SK-N-SH treated with all-trans-retinoic acid at 6 μM for 48 hours (cell line): ENCODE data around the gene SREK1.

Source experiments
- ATAC-seq: fragments of 200-7000 bp; cut with Tn5 transposase; 3 replicates; pipeline ENCODE4 v1.9.1; 2020; ENCODE audit warnings: mild to moderate bottlenecking, moderate library complexity
- ARNTL ChIP-seq: fragments of 450-650 bp; formaldehyde crosslinking; IDR thresholded peaks from 2 replicates; pipeline ENCODE4 v1.5.0; 2020; ENCODE audit warnings: low read depth, mild to moderate bottlenecking, moderate library complexity, borderline replicate concordance
- BACH2 ChIP-seq: fragments of 250-450 bp; sonication (Bioruptor Pico); IDR thresholded peaks from 2 replicates; pipeline ENCODE4 v1.9.0; 2021; ENCODE audit warnings: mild to moderate bottlenecking, borderline replicate concordance
- CSDC2 ChIP-seq: fragments of 250-450 bp; sonication (Bioruptor Pico); IDR thresholded peaks from 2 replicates; pipeline ENCODE4 v1.5.0; 2020; ENCODE audit warnings: mild to moderate bottlenecking, moderate library complexity
- ESRRG ChIP-seq: fragments of 250-450 bp; sonication (Bioruptor Pico); IDR thresholded peaks from 2 replicates; pipeline ENCODE4 v1.6.1; 2021; ENCODE audit warnings: mild to moderate bottlenecking
- GLIS3 ChIP-seq: fragments of 250-450 bp; sonication (Bioruptor Pico); IDR thresholded peaks from 2 replicates; pipeline ENCODE4 v1.5.0; 2020; ENCODE audit warnings: mild to moderate bottlenecking, moderate library complexity
- ISL1 ChIP-seq: fragments of 250-450 bp; sonication (Bioruptor Pico); IDR thresholded peaks from 2 replicates; pipeline ENCODE4 v2.1.2; 2022; ENCODE audit warnings: mild to moderate bottlenecking, moderate library complexity
- OSR1 ChIP-seq: fragments of 250-450 bp; sonication (Bioruptor Pico); IDR thresholded peaks from 2 replicates; pipeline ENCODE4 v1.8.0; 2022; ENCODE audit warnings: moderate library complexity, mild to moderate bottlenecking, inconsistent platforms
- PPARA ChIP-seq: fragments of 250-450 bp; sonication (Bioruptor Pico); IDR thresholded peaks from 2 replicates; pipeline ENCODE4 v1.5.0; 2020; ENCODE audit warnings: mild to moderate bottlenecking, borderline replicate concordance
- RARB ChIP-seq: fragments of 250-450 bp; sonication (Bioruptor Pico); IDR thresholded peaks from 2 replicates; pipeline ENCODE4 v1.8.0; 2021; ENCODE audit warnings: mild to moderate bottlenecking, moderate library complexity
- SNAI2 ChIP-seq: fragments of 250-450 bp; sonication (Bioruptor Pico); IDR thresholded peaks from 2 replicates; pipeline ENCODE4 v1.5.0; 2020; ENCODE audit warnings: mild to moderate bottlenecking, moderate library complexity
- TCF4 ChIP-seq: fragments of 250-450 bp; sonication (Bioruptor Pico); IDR thresholded peaks from 2 replicates; pipeline ENCODE4 v1.8.0; 2021; ENCODE audit warnings: mild to moderate bottlenecking, moderate library complexity, borderline replicate concordance
- TOX ChIP-seq: fragments of 250-450 bp; sonication (Bioruptor Pico); IDR thresholded peaks from 2 replicates; pipeline ENCODE4 v1.8.0; 2021; ENCODE audit warnings: mild to moderate bottlenecking, moderate library complexity, borderline replicate concordance
- ZC3H10 ChIP-seq: fragments of 250-450 bp; sonication (Bioruptor Pico); IDR thresholded peaks from 2 replicates; pipeline ENCODE4 v1.5.1; 2021; ENCODE audit warnings: mild to moderate bottlenecking, moderate library complexity
- ZFP30 ChIP-seq: fragments of 450-650 bp; formaldehyde crosslinking; IDR thresholded peaks from 2 replicates; pipeline ENCODE4 v1.5.0; 2022; ENCODE audit warnings: mild to moderate bottlenecking, moderate library complexity
- ZNF565 ChIP-seq: fragments of 450-650 bp; formaldehyde crosslinking; conservative IDR thresholded peaks from 2 replicates; pipeline ENCODE4 v1.5.0; 2020; ENCODE audit warnings: low read depth, mild to moderate bottlenecking, moderate library complexity
- ZNF70 ChIP-seq: fragments of 450-650 bp; formaldehyde crosslinking; IDR thresholded peaks from 2 replicates; pipeline ENCODE4 v1.5.0; 2020; ENCODE audit warnings: mild to moderate bottlenecking, moderate library complexity
- ZNF8 ChIP-seq: fragments of 450-650 bp; formaldehyde crosslinking; IDR thresholded peaks from 2 replicates; pipeline ENCODE4 v1.5.0; 2020; ENCODE audit warnings: mild to moderate bottlenecking, moderate library complexity
- TF ChIP-seq, protein P1 (sequence below): fragments of 250-450 bp; sonication (Bioruptor Pico); IDR thresholded peaks from 2 replicates; pipeline ENCODE4 v1.5.0; 2020; ENCODE audit warnings: mild to moderate bottlenecking, moderate library complexity
- TF ChIP-seq, protein P2 (sequence below): fragments of 250-450 bp; sonication (Bioruptor Pico); IDR thresholded peaks from 2 replicates; pipeline ENCODE4 v1.8.0; 2021; ENCODE audit warnings: low read depth, mild to moderate bottlenecking, moderate library complexity, borderline replicate concordance
- TF ChIP-seq, protein P3 (sequence below): fragments of 250-450 bp; sonication (Bioruptor Pico); IDR thresholded peaks from 2 replicates; pipeline ENCODE4 v1.5.1; 2021; ENCODE audit warnings: mild to moderate bottlenecking, moderate library complexity

The SREK1 gene

DNA sequence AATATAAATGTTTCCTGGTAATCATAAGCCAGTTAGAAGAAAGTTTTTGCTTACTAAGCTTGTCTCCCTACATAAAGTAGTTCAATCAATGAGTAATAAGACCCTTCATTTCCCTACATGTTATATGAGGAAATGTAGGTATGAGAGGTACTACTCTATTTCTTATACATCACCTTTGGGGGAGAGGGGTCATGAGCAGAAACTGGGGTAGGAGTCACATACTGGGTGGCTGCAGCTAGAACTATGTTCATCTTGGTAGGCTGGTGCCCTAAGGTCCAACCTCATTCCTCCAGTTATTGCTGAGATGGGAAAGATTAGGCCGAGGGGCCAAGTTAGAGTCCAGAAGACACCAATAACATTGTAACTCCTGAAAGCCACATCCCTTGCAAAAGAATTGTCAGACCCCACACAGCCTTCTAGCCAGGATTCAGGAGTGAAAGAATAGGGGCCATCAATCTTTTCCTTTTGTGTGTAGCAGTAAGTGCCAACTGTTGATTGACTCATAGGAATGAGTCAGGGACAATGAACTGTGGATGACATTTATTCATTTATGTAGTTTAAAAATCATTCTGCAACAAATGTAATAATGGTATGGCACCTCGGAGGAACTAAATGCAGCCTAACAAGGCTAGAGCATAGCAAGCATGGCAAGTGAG, 21.6 kb upstream of the SREK1 start:
- TF ChIP-seq ARNTL (CRISPR knock-in tag) = no peak
- no peak for TF ChIP-seq ZFP30
- TF ChIP-seq ESRRG = no peak
- TF ChIP-seq, protein P1, sequence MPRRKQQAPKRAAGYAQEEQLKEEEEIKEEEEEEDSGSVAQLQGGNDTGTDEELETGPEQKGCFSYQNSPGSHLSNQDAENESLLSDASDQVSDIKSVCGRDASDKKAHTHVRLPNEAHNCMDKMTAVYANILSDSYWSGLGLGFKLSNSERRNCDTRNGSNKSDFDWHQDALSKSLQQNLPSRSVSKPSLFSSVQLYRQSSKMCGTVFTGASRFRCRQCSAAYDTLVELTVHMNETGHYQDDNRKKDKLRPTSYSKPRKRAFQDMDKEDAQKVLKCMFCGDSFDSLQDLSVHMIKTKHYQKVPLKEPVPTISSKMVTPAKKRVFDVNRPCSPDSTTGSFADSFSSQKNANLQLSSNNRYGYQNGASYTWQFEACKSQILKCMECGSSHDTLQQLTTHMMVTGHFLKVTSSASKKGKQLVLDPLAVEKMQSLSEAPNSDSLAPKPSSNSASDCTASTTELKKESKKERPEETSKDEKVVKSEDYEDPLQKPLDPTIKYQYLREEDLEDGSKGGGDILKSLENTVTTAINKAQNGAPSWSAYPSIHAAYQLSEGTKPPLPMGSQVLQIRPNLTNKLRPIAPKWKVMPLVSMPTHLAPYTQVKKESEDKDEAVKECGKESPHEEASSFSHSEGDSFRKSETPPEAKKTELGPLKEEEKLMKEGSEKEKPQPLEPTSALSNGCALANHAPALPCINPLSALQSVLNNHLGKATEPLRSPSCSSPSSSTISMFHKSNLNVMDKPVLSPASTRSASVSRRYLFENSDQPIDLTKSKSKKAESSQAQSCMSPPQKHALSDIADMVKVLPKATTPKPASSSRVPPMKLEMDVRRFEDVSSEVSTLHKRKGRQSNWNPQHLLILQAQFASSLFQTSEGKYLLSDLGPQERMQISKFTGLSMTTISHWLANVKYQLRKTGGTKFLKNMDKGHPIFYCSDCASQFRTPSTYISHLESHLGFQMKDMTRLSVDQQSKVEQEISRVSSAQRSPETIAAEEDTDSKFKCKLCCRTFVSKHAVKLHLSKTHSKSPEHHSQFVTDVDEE (CRISPR knock-in tag) = no peak
- no peak for TF ChIP-seq SNAI2 (CRISPR knock-in tag)
- no peak for TF ChIP-seq CSDC2
- no peak for TF ChIP-seq ISL1
- no peak for TF ChIP-seq GLIS3
- no peak for TF ChIP-seq TCF4 (CRISPR knock-in tag)
- TF ChIP-seq RARB = no peak
- no peak for TF ChIP-seq OSR1 (CRISPR knock-in tag)

DNA sequence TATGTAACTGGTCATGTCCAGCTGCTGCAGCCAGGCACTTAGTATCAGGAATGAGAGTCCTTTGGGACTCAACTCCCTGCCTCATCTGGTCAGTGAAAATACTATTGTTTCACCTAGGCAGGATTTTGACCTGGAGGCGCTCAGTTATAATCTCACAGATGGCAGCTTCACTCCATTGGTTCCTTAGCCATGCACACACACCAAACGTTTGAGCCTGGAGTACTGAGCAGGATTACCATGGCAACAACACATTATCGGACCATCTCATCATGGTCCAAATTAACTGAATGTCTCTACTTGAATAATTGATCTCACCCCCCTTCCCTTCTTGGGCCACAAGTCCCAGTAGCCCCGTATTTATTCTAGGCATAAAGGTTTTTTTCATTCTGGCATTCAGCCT, 15.0 kb upstream of the SREK1 start:
- no peak for ATAC-seq
- TF ChIP-seq GLIS3 = no peak
- no peak for TF ChIP-seq ZNF8
- TF ChIP-seq ISL1 = no peak
- no peak for TF ChIP-seq ESRRG
- TF ChIP-seq PPARA (CRISPR knock-in tag) = no peak
- TF ChIP-seq, protein P2, sequence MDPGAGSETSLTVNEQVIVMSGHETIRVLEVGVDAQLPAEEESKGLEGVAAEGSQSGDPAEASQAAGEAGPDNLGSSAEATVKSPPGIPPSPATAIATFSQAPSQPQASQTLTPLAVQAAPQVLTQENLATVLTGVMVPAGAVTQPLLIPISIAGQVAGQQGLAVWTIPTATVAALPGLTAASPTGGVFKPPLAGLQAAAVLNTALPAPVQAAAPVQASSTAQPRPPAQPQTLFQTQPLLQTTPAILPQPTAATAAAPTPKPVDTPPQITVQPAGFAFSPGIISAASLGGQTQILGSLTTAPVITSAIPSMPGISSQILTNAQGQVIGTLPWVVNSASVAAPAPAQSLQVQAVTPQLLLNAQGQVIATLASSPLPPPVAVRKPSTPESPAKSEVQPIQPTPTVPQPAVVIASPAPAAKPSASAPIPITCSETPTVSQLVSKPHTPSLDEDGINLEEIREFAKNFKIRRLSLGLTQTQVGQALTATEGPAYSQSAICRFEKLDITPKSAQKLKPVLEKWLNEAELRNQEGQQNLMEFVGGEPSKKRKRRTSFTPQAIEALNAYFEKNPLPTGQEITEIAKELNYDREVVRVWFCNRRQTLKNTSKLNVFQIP = no peak
- TF ChIP-seq BACH2 (CRISPR knock-in tag) = no peak

More for the DNA sequence above, 21.6 kb upstream of the SREK1 start:
- no peak; the same call in 2 of the 3 replicates for ATAC-seq

DNA sequence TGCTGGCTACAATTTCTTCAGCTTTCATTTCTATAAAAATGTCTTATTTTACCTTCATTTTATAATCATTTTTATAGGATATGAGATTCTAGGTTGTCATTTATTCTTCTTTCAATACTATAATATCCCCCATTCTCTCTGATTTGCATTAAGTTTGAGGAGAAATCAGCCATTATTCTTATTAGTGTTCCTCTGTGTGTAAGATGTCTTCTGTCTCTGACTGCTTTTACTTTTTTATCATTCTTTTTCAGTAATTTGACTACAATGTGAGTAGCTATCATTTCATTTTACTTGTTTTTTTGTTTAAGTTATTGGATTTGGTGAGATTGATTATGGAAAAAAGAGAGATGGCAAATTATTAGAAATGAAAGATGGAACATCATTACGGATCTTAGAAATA, 13.6 kb upstream of the SREK1 start:
- TF ChIP-seq CSDC2 (no peak), BACH2 (CRISPR knock-in tag) (no peak), OSR1 (CRISPR knock-in tag) (no peak)
- no peak for ATAC-seq

DNA sequence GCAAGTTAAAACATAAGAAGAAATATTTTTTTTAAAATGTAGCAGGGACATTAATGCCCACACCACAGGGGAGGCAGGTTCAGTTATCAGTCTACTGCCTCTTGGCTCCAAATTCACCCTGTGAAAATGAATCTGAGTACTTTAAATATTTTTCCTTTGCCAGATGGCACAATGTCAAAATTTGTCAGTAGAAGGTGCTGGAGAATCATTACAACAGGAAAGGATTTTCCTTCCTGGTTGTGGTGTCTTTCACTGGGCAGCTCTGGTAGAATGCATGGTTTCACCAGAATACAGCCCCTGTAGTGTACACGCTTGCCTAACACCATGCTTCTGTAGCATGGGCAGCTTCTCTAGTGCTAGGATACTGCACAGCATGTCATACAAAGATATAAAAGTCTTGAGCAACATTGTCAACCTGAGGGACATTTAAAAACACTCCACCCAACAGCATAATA, 9.7 kb upstream of the SREK1 start:
- no peak; the same call in 2 of the 3 replicates for ATAC-seq
- TF ChIP-seq, protein P1 (CRISPR knock-in tag) = no peak
- TF ChIP-seq ZNF70 (CRISPR knock-in tag) (no peak), RARB (no peak), PPARA (CRISPR knock-in tag) (no peak), TOX (CRISPR knock-in tag) (no peak), BACH2 (CRISPR knock-in tag) (no peak), ZC3H10 (CRISPR knock-in tag) (no peak), TCF4 (CRISPR knock-in tag) (no peak), SNAI2 (CRISPR knock-in tag) (no peak), OSR1 (CRISPR knock-in tag) (no peak), GLIS3 (no peak), CSDC2 (no peak), ARNTL (CRISPR knock-in tag) (no peak), ISL1 (no peak), ZNF565 (CRISPR knock-in tag) (no peak), ZFP30 (no peak), ZNF8 (no peak), ESRRG (no peak)
- TF ChIP-seq, protein P3, sequence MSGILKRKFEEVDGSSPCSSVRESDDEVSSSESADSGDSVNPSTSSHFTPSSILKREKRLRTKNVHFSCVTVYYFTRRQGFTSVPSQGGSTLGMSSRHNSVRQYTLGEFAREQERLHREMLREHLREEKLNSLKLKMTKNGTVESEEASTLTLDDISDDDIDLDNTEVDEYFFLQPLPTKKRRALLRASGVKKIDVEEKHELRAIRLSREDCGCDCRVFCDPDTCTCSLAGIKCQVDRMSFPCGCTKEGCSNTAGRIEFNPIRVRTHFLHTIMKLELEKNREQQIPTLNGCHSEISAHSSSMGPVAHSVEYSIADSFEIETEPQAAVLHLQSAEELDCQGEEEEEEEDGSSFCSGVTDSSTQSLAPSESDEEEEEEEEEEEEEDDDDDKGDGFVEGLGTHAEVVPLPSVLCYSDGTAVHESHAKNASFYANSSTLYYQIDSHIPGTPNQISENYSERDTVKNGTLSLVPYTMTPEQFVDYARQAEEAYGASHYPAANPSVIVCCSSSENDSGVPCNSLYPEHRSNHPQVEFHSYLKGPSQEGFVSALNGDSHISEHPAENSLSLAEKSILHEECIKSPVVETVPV (CRISPR knock-in tag) = no peak
- TF ChIP-seq, protein P2 = no peak
- TF ChIP-seq, all 23 proteins: peak for 0
